RWPE2 (cell line): ENCODE results near the gene EFNA2.
"Not testable (repeated sequence)": the region's sequence is repeated elsewhere in the genome, so short reads cannot be mapped to it uniquely, and the experiment has no call there.

ENCODE experiments used
- ATAC-seq: fragments of 200-7000 bp; cut with Tn5 transposase; 3 replicates; pipeline ENCODE4 v1.9.1; 2021; ENCODE audit warnings: low read depth
- DNase-seq: peaks from one replicate; pipeline ENCODE4 v3.0.0-alpha.2; 2020; ENCODE audit warnings: low spot score
- H3K27ac ChIP-seq: fragments of 450-650 bp; 2 replicates; pipeline ENCODE4 v1.5.1; 2017; ENCODE audit warnings: mild to moderate bottlenecking; ENCODE audit not compliant: poor library complexity, severe bottlenecking
- H3K27me3 ChIP-seq: fragments of 250-450 bp; sonication (Bioruptor Pico); 2 replicates; pipeline ENCODE4 v1.5.1; 2021; ENCODE audit warnings: mild to moderate bottlenecking, moderate library complexity; ENCODE audit not compliant: insufficient read depth, poor library complexity, severe bottlenecking
- H3K36me3 ChIP-seq: fragments of 250-450 bp; sonication (Bioruptor Pico); 2 replicates; pipeline ENCODE4 v1.5.1; 2020; ENCODE audit warnings: low read depth, mild to moderate bottlenecking, moderate library complexity
- H3K4me1 ChIP-seq: fragments of 250-450 bp; sonication (Bioruptor Pico); 2 replicates; pipeline ENCODE4 v1.5.1; 2021; ENCODE audit warnings: mild to moderate bottlenecking, moderate library complexity; ENCODE audit not compliant: insufficient read depth, poor library complexity, severe bottlenecking
- H3K4me3 ChIP-seq: fragments of 250-450 bp; sonication (Bioruptor Pico); 2 replicates; pipeline ENCODE4 v1.5.1; 2021; ENCODE audit warnings: mild to moderate bottlenecking, moderate library complexity; ENCODE audit not compliant: severe bottlenecking
- H3K9me3 ChIP-seq: fragments of 250-450 bp; sonication (Bioruptor Pico); 2 replicates; pipeline ENCODE4 v1.5.1; 2021; ENCODE audit warnings: mild to moderate bottlenecking, moderate library complexity; ENCODE audit not compliant: severe bottlenecking
- CTCF ChIP-seq: fragments of 450-650 bp; IDR thresholded peaks from one replicate; pipeline ENCODE4 v1.5.1; 2017; ENCODE audit warnings: mild to moderate bottlenecking, moderate library complexity; ENCODE audit not compliant: poor library complexity, severe bottlenecking

EFNA2 gene

DNA sequence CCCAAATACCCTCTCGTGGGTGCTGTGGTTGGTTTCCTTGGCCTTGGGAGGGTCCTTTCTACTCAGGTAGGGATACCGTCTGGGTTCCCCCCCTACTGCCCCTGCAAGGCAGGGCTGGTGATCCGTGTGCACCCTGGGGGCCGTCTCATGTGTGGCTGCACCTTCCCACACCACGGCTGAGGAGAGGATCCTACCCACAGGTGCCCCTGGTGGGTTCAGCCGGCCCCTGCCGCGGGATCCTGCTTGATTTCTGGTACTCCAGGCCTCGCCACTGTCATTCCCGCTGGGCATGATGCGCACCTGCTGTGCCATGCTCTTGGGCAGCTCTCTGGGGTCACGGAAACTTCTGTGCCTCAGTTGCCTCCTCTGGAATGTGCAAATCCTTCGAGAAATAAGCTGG, 30.8 kb downstream of the EFNA2 start:
- ATAC-seq (no peak), DNase-seq (no peak)
- no peak overlapping the region for H3K27ac ChIP-seq
- no peak overlapping the region for H3K4me3 ChIP-seq
- H3K27me3 ChIP-seq = no peaks in the 10 kb centered on the region
- peaks cover 12% of the 10 kb centered on the region for H3K4me1 ChIP-seq
- TF ChIP-seq CTCF = no peak
- no peaks in the 10 kb centered on the region for H3K9me3 ChIP-seq
- H3K36me3 ChIP-seq = no peaks in the 10 kb centered on the region

DNA sequence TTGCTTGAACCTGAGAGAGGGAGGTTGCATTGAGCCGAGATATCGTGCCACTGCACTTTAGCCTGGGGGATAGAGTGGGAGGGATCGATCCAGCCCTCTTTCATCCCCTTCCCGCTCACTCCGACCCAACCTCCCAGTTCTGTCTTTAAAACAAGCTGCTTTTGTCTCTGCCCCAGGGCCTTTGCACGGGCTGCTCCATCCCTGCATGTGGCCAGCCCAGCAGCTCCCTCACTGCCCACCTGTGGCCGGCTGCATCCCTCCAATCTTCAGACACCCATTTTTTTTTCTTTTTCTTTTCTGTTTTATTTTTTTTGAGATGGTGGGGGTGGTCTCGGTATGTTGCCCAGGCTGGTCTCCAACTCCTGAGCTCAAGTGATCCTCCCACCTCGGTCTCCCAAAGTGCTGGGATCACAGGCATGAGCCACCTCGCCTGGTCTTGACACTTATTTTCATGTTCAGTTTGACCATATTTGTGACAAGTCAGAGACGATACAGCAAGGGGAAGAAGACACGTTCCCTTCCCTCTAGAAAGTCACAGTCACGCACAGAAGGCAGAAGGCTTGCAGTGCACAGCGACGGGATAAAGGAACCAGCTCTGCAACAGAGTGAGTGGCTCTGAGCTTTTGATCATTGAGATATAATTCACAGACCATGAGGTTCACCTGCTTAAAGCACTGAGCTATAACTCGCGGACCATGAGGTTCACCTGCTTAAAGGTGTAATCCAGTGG, 31.8 kb downstream of the EFNA2 start:
- Histone ChIP-seq H3K9me3 (no peaks in the 10 kb centered on the region), H3K27me3 (no peaks in the 10 kb centered on the region), H3K36me3 (no peaks in the 10 kb centered on the region), H3K4me1 (peaks cover 12% of the 10 kb centered on the region), H3K27ac (no peak overlapping the region), H3K4me3 (no peak overlapping the region)
- no peak for TF ChIP-seq CTCF
- ATAC-seq (no peak), DNase-seq (no peak)

GRCh38 chr19:1318678-1319471, 33.2 kb downstream of the EFNA2 start:
- DNase-seq = no peak
- Histone ChIP-seq H3K4me3 (no peak overlapping the region), H3K27ac (no peak overlapping the region), H3K27me3 (no peaks in the 10 kb centered on the region), H3K4me1 (peaks cover 4% of the 10 kb centered on the region), H3K36me3 (no peaks in the 10 kb centered on the region), H3K9me3 (no peaks in the 10 kb centered on the region)
- no peak for ATAC-seq
- no peak for TF ChIP-seq CTCF

DNA sequence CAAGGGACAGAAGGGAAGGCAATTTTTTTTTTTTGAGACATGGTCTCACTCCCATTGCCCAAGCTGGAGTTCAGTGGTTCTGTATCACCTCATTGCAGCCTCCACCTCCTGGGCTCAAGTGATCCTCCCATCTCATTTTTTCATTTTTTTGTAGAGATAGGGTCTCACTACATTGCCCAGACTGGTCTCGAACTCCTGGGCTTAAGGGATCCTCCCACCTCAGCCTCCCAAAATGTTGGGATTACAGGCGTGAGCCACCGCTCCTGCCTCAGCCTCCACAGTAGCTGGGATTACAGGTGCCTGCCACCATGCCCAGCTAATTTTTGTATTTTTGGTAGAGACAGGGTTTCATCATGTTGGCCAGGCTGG, 34.6 kb downstream of the EFNA2 start:
- not testable (repeated sequence) for H3K36me3 ChIP-seq, H3K4me1 ChIP-seq, H3K9me3 ChIP-seq, H3K27ac ChIP-seq, H3K27me3 ChIP-seq, ATAC-seq, DNase-seq, H3K4me3 ChIP-seq

DNA sequence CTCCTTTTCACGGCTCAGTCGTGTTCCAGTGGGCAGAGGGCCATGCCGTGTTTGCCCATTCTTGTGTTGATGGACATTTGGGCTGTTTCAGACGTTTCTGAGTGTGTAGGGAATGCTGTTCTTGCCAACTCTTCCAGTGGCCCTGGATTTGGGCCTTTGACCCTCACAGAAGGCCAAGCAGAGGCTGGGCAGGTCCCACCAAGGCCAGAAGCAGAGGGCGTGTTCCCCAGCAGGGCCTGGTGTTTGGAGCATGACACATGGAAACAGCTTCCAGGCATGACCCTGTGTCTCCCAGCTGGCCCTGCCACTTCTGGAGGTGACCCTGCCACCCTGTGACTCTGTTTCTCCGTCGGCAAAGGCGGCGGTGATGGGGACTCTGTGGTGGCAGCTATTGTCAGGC, 35.9 kb downstream of the EFNA2 start:
- ATAC-seq (no peak), DNase-seq (peak; percentile 49)
- no peaks in the 10 kb centered on the region for H3K27me3 ChIP-seq
- H3K9me3 ChIP-seq = no peaks in the 10 kb centered on the region
- H3K4me3 ChIP-seq = no peak overlapping the region
- H3K27ac ChIP-seq = no peak overlapping the region
- no peaks in the 10 kb centered on the region for H3K4me1 ChIP-seq
- no peaks in the 10 kb centered on the region for H3K36me3 ChIP-seq
- TF ChIP-seq CTCF = no peak
